HG03103 (cell line): ENCODE results near the gene MGMT.

Experiments used
- ATAC-seq: cut with Tn5 transposase; IDR thresholded peaks from one replicate; pipeline ENCODE4 v1.9.1; 2021; ENCODE audit warnings: low read depth; ENCODE audit not compliant: unreplicated experiment

MGMT gene

DNA sequence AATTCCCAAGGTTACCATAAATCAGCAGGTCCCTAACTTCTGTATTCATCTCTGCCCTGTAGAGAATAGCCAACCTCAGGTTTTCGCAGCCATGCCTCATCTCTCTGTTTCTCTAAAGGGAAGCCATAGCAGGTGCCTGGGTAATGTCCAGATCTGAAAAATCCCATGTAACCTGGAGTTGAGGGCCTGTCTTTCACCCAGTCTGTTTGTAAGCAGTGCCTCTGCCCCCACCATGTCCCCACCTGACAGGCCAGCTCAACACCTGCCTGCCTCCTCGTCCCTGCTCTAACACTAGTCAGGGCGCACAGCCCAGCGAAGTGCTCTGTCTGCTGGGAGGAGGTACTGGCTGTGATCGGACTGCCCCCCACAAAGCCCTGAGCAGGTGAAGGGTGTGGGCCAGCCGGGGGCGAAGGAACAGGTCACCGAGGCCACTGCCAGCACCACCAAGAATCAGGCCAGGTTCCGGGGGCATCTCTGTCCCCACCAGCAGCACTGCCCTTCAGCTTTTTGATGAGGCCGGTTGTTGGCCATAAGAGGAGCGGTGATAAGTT lies 210.4 kb downstream of the MGMT start:
- no peak for ATAC-seq

DNA sequence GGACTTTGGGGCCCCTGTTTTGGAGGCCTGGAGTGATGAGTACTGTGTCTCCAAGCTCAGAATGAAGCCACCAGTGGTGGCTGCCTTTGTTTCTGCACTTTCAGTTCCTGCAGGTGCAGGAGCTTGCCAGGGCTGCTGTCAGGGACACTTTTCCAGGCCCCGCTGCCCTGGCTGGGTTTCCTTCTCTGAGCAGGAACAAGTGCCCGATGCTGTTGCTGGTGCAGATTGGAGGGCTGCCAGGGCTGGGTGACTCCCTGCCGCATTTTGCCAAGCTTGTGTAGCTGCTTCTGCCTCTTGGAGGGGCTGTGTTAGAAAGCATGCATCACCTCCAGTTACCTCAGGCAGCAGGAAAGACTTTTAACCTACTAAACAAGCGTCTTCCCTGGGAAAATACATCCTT lies 211.1 kb downstream of the MGMT start:
- no peak for ATAC-seq

DNA sequence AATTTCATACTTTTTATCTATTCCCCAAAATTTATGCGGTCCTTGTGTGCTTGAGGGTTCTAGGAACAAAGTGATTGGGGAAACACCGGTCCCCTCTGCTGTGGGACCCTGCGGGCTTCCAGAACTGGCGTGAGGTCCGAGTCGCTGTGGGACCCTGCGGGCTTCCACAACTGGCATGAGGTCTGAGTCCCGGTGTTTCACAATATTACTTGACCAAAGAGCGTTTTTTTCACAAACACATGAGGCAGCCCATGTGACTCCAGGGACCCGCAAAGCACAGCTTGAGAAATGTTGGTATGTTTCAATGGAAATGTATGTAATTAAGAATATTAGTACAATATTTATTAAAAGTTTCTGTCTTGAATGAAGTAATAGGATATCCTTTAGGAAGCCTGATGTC lies 212.2 kb downstream of the MGMT start:
- ATAC-seq = no peak

DNA sequence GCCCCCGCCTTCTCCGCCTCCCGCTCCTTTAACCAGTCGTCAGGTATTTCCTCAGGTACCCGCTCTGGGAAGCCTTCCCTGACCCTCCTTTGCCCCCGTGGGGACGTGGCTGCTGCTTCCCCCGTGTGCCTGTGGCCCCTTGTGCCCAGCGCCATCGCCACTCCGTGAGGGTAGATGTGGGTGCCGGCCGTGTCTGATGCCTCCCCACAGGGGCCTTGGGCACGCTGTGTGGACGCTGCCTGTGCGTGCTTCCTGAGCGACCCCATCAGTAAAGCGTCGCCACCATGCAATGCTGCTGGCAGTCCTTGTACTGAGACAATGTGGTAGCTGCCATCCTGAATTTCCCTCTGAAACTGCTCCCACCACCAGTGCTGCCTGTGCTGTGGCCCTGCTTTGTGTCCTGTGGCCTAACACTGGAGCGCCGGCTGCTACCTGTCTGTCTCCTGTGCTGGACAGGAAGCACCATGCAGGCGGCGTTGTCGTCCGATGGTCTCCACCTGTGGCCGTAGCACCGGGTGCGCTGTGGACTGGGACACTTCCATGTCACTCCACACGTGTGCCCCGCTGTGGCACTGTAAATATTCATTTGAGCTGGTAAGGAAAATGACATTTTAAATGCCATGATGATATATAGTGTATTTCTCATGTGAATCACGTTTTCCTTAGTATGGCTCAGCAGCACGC lies 213.8 kb downstream of the MGMT start:
- no peak for ATAC-seq

DNA sequence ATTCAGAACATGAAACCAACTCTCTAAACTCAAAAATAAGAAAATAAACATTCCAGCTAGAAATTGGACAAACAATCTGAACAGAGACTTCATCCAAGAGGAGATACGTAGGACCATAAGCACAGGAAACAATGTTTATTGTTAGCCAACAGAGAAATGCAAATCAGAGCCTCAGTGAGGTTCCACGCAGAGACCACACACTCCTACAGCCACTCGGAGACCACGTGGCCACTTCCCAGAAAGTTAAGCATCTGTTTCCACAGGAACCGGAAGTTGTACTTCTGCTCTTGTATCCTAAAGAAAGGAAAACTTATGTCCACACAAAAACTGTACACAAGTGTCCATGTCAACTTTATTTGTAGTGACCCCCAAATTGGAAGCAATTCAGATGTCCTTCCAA lies 214.8 kb downstream of the MGMT start:
- no peak for ATAC-seq

DNA sequence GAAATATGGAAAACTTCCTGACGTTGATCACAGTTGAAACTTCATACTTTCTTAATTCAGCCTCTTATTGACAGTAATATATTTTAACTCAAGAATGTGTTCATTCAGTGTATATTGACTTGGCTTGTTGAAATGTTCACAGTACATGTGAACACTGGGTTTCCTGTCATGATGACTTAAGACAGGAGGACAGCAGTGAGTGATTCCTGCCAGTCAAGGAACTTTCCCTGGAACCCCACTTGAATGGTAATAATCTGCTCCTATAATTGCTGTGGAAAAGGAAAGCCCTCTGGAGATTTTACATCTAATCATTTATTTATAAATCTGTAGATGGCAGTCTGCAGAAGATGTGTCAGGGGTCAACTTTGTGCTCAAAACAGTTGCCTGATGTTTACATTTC lies 216.5 kb downstream of the MGMT start:
- no peak for ATAC-seq

DNA sequence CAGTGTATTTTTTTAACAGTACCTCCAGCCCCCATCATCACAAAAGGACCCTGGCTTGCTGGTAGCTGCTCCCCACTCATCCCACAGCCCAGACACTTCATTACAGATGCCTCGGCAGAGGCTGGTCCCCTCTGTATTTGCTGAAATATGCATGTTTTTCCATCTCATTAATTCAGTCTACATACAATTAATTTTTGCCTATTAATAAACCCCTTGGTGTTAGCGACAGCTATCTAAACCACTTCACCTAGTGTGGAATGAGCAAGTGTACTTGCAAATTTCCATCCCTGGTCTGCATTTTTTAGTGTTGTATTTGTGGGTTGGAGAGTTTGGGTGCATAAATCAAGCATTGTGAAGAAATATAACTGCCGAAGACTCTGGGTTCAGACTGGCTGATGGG lies 216.9 kb downstream of the MGMT start:
- ATAC-seq = no peak

DNA sequence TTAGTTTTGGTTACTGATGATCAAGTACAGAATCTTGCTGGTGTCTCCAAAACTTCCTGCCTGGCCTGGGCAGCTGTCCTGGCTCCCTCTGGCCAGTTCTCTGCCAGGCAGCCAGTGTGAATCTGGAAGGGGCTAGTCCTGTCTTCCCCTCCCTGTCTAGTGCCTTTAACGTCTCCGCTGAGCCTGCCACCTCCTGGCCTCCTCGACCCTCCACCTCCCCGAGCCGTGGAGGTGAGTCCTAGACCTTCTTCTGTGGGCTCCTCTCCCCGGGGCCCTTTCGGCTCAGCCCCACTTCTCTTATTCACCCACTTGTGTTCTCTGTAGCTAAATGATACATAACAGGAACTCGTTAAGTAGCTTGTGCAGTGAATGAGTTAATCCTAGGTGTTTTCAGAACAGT lies 218.2 kb downstream of the MGMT start:
- ATAC-seq = no peak

DNA sequence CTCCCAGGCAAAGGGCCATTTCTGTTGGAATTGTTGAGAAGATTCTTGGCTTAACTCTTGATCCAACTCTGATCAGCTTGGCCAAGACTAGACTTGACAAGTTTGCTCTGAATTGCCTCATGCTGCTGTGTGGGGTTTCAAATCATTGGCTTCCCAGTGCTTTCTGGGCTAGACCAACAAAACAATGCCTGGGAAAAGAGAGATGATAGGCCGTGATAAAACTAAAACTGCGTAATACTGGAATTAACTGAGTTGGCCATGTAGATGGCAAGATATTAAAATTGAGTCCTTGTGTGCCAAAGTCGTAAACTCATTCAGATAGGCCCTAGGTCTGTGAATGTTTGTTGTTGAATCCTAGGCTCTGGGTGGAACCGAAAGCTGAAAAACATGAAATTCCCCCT lies 222.6 kb downstream of the MGMT start:
- ATAC-seq = no peak

DNA sequence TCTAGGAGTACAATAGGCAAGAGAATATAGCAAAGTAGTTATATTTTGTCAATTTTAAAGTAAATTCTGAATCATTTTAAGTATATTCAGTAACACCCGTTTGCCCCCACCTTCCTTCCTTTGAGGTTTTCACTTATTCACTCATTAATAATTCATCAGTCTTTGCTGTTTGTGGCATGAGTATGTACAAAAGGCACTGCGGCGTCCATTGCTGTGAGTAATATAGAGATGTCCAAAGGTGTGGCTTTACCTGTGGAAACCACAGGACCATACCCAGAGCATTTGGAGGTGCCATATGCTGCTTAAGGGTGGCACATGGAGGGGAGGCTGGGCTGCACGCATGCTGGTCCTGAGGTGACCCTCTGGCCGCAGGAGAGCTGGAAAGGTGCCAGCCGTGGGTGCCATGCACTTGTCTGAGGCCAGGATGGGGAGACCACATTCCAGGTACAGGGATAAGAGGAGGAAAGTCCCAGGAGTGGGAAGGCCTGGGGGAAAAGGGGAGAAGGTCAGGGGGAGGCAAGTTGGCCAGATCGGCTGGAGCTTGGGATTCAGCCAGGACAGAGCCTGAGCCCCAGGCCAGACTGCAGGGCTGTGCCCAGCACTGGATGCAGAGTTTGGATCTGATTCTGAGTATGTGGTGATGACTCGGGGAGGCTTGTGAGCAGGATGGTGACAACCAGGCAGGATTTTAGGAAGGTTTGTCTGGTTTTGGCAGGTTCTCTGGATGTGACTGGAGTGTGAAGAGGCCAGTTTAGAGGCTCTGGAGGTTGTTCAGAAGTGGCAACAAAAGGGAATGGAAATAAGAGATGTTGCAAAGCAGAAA lies 223.4 kb downstream of the MGMT start:
- ATAC-seq = no peak

DNA sequence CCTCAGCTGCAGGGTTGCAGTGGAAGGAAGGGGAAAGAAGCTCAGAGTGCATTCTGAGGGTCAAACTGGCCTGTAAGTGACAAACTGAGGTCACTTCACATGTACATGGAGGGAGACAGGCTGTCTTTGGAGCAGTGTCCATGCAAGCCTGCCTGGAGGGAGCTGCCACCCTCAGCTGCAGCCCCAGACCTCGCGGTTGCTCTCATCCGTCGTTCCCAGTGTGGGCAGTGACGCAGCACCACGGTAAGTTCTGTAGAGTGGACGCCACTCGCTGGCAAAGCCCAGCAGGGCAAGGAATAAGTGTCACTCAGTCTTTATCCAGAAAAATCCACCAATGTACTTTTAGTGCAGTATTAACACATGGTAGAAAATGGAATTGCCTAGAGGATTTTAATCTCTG lies 225.7 kb downstream of the MGMT start:
- ATAC-seq = no peak

DNA sequence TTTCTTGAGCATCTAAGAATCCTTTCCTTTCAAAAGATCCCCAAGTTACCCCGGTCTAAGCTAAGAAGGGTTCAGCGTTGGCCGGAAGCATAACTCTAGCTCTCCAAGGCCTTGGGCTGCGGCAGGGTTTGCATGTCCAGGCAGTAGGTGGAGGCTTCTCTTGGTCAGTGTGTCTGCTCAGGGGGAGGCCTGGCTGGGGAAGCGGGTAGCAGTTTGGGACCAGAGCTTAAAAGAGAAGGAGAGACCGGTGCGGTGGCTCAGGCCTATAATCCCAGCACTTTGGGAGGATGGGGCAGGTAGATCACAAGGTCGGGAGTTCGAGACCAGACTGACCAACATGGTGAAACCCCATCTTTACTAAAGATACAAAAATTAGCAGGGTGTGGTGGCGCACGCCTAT lies 226.3 kb downstream of the MGMT start:
- ATAC-seq = no peak

DNA sequence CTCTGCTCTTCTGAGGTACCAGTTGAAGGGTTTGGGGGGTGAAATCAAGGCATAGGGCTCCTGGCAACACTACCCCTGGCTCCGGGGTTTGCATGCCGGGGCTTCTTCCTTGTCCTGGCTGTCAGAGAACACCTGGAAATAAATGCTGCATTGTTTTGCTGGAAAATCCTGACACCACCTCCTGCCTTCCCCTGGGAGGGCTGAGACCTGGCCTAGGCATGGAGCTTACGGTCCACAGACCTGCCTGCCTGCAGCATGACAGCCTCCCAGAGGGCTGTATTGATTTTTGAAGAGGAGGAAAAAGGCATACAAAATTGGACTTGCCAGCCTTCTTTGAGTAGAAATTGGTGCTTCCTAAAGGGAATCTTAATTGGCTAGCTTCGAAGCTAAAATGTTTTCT lies 227.1 kb downstream of the MGMT start:
- no peak for ATAC-seq

DNA sequence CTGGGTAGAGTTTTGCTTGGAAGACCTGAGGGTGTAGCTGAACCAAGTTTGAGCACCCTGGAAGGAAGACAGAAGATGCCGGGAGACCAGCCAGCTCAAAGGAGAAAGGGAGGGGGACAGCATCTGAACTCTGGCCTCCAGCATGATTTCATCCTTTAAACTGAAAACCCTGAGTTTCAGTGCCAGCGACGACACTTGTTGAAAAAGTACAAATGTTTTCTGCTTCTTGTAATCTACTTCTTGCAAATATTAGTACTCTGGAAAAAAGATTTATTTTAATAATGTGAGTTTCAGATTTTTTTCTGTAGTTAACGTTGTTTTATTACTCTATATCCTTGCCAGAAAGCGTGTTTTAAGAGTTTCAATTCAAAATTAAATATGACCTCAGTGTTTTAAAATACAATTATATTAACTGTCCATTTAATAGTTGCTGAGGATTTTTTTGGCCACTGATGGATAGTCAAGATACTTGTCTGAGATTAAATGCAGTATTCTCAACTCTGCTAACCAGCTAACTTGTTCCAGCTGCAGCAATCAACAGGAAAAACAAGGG lies 227.7 kb downstream of the MGMT start:
- no peak for ATAC-seq

DNA sequence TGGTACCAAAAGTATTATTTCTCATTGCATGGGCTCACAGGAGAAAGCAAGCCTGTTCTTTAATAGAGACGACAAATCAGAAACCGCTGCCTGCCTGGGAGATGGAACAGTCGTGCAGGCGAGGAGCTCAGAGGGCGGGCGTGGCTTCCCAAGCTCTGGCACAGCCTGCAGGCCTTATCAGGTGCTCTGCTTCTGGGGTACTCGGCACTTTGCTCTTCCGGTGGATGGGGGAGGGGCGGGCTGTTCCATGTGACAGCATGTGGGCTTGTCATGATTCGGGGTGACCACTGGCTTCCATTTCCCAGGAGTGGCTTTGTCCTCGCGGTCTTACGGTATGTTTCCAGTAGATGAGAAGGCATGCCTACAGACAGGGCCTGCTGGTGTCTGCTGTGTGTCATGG lies 228.6 kb downstream of the MGMT start:
- ATAC-seq = no peak

DNA sequence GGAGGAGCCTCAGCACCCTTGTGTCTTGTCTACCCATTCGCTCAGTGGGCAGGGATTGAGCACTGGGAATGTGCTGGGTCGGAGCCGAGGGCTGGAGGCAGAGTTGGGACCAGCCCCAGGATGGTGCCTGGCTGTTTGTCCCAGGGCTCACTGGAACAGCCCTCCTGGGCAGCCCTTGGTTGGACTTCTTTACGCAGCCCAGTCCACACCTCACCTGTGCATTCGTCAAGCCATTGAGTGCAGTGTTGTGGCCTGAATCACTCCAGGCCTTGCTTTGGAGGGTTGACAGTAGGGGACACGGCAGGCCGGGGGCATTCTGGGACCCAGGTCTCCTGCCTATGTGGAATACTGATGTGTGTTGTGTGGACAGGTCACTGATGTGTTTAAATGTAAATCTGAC lies 229.6 kb downstream of the MGMT start:
- ATAC-seq = no peak

DNA sequence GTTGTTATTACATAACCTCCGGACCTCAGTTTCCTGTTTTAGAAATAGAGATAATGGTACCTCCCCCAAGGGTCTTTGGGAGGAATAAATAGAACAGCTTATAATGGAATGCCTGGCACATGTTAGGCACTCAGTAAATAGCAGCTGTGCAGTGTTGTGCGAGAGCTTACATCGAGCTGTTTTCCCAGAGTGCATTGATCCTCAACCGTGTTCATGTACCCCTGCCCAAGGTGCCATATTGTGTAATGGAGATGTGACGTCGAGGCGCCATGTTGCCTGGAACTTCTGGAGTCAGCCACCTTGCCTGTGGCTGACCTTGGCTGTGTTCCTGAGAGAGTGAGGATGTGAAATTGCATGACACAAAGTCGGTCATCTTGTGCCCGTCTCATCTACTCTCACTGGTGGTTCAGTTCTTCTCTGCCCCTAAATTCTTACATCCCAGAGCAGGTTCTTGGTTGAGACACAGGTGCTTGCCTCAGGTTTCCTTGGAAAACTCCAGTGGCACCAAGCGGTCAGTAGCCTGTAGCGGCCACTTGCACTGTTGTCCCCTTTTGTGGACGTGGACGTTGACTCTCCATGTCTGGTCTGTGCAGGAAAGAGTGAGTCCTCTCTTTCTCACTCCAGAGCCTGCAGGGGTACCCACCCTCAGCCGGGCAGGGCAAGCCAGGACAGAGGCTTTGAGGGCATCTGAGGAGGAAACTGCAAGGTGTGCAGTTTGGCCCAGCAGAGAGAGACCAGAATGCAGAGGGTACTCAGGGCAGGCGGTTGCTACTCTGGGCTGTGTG lies 230.6 kb downstream of the MGMT start:
- ATAC-seq = no peak

DNA sequence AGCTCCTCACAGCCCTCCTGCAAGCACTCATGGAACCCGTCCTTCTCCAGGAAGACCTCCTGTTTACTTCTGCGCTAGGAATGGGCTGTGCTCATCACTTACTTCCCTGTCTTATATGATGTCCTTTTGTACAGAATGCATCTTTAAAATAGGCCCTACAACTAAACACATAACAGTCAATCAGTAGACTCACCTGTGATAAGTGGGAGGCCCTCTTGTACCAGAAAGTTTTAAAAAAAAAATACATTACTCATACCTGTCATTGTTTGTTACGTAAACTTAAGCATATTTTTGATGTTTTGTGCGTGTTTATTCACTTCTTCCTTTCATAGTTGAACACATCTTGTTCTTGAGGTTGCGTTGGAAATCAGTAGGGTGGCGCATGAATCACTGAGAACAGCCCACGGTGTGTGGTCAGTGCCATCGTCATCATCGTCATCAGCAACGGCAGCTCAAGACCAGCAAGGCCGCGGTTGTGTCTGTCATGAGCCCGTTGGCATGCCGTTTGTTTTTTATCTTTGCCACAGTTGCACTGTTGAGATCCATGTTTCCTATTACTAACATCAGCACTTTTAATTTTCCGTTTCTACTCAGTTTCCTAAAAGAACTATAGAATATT lies 232.8 kb downstream of the MGMT start:
- ATAC-seq = no peak

DNA sequence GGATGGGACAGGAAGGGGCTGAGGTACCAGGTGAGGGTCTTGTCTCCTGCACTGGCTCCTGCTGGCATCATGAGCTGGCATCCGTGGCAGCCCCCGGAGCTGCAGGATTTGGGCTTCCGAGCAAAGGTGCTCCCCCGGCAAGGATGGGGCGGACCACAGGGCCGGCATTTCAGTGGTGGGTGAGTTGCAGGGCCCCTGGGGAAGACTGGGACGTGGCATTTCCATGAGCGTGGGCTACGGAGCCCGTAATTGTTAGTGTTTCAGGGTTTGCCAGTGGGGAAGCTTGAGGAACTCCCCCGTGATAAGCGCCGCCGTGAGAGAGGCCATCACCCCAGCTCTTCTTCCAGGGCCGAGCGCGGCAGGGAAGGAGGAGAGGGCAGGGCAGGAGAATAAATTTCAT lies 235.6 kb downstream of the MGMT start:
- ATAC-seq = no peak

DNA sequence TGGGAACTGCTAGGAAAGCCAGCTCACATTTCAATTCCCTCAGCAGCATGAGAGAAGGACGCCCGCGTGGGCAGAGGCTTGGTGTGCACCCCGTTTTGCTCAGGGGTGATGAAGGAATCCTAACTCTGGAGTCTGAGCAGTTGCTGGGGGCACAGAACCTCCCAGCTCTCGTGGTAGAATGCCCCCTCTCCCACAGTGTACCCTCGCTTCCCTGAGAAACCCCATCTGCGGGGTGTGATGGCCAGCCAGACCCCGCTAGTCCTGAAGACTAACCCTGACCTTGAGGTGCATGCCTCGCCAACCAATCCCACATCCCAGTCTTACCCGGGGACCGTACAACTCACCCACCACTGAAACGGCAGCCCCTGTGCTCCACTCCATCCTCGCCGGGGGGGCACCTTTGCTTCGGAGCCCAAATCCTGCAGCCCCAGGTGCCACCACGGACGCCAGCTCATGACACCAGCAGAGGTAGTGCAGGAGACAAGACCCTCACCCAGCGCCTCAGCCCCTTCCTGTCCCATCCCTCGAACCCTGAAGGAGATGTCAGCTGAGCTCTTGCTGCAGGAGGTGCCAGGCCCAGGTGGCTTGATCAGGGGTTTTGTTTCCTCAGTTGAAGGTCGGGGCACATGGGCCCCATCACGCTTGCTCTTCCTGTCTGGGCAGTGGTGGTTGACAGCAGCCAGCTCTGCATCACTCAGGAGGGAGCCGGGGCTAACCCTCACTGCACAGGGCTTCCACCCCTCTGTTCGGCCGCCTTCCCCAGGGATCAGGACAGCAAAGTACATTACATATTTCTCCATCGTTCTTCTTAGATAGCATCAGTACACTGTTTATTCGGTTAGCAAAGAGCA lies 236.5 kb downstream of the MGMT start:
- ATAC-seq = no peak
